Fibroblast of gingiva (primary cell): ENCODE data around the gene NPPA.
"Not testable (repeated sequence)": the region's sequence is repeated elsewhere in the genome, so short reads cannot be mapped to it uniquely, and the experiment has no call there.

Experiments
- DNase-seq: peaks from one replicate; pipeline ENCODE4 v3.0.0-alpha.2; 2011; ENCODE audit warnings: low read depth

NPPA gene

GRCh38 chr1:11807133-11807532 lies 40.5 kb downstream of the NPPA start:
- DNase-seq, result no peak

GRCh38 chr1:11806307-11806936 lies 41.2 kb downstream of the NPPA start:
- DNase-seq, result peak; percentile 19

GRCh38 chr1:11805422-11806306 lies 41.9 kb downstream of the NPPA start, which contains the start of the genes CLCN6 and MTHFR:
TSS of gene CLCN6 (plus strand) at chr1:11806191. CDS start at chr1:11806263, 72 bp downstream.
TSS of gene MTHFR (minus strand) at chr1:11805964. CDS start at chr1:11803116, 2,848 bp downstream.
- peak; percentile 99 for DNase-seq

GRCh38 chr1:11804666-11805421 lies 42.7 kb downstream of the NPPA start:
- peak; percentile 18 for DNase-seq

GRCh38 chr1:11803924-11804665 lies 43.5 kb downstream of the NPPA start:
- DNase-seq, result not testable (repeated sequence)

GRCh38 chr1:11802973-11803885 lies 44.4 kb downstream of the NPPA start:
- peak; percentile 98 for DNase-seq

- DNase-seq, result no peak
These were observed 45.0 kb downstream of the NPPA start for GRCh38 chr1:11802616-11802972.

- no peak for DNase-seq
These were observed 46.7 kb downstream of the NPPA start for GRCh38 chr1:11800756-11801433.

GRCh38 chr1:11800391-11800755 lies 47.2 kb downstream of the NPPA start:
- DNase-seq, result no peak

GRCh38 chr1:11799896-11800295 lies 47.7 kb downstream of the NPPA start:
- DNase-seq, result no peak

- DNase-seq, result no peak
These were observed 48.5 kb downstream of the NPPA start for GRCh38 chr1:11799099-11799498.

- DNase-seq, result no peak
These were observed 49.9 kb downstream of the NPPA start for GRCh38 chr1:11797525-11798216.

GRCh38 chr1:11796036-11796828 lies 51.4 kb downstream of the NPPA start:
- DNase-seq, result no peak
